ENCODE measurements around the gene IFT81.

DNA sequence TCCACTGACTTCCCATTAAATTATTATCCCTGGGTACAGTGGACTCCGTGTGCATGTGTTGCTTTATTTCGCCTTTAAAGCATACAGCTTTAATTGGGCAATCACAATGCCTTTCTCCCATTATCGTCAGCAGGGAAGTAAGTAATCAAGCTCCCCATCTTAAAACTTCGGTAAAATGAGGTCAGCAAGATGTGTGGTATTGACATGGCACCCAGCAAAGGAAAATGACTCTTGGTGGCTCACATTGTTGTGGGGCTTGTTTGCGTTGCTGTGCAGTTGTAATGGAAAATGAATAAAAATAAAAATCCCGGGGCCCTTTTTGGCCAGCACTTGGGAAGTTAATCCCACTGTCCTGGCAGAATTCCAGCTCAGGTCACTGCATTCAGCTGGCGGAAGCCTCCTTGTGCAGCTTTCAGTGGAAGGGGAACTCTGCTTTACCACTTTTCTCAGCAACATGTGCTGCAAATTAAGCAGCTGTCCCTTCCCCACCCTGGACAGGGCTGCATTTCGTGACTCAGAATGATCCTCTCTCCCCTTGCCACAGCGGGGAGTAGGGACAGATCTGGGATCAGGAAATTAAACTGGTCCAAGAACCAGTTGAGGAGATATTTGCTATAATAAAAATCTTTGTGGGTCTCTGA is 142.9 kb downstream of the IFT81 start:
- TF ChIP-seq, protein P1, sequence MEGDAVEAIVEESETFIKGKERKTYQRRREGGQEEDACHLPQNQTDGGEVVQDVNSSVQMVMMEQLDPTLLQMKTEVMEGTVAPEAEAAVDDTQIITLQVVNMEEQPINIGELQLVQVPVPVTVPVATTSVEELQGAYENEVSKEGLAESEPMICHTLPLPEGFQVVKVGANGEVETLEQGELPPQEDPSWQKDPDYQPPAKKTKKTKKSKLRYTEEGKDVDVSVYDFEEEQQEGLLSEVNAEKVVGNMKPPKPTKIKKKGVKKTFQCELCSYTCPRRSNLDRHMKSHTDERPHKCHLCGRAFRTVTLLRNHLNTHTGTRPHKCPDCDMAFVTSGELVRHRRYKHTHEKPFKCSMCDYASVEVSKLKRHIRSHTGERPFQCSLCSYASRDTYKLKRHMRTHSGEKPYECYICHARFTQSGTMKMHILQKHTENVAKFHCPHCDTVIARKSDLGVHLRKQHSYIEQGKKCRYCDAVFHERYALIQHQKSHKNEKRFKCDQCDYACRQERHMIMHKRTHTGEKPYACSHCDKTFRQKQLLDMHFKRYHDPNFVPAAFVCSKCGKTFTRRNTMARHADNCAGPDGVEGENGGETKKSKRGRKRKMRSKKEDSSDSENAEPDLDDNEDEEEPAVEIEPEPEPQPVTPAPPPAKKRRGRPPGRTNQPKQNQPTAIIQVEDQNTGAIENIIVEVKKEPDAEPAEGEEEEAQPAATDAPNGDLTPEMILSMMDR (IDR thresholded peaks at IDR 0.05), result no peak
- TF ChIP-seq POLR2A (IDR thresholded peaks at IDR 0.05), result no peak
